SK-N-SH (cell line): Measurements from ENCODE around the gene ZFHX3. TPM values are rescaled to one million over a fixed set of nuclear protein-coding genes. Genes with fewer than 3 reads are reported as not detected.

Experiments
- CTCF ChIA-PET: fragments of 300-600, 350-600 bp; formaldehyde crosslinking; extraction: SDS; loops from one replicate; lab custom pipeline; 2021; lab: Yijun Ruan, JAX
- POLR2A ChIA-PET: fragments of 350-600 bp; sonication (Branson Sonifier 250); formaldehyde crosslinking; extraction: SDS; loops from one replicate; lab custom pipeline; 2020; ENCODE audit warnings: antibody characterized with exemption, inconsistent platforms; lab: Yijun Ruan, JAX
- DNase-seq: peaks from one replicate; pipeline ENCODE4 v3.0.0; 2012
- H2AFZ ChIP-seq: fragments of 200-600 bp; sonication (generic); 2 replicates; pipeline ENCODE4 v1.8.1; 2016; ENCODE audit warnings: antibody characterized with exemption, mild to moderate bottlenecking, low read depth
- H3F3A ChIP-seq: fragments of 200-600 bp; sonication (generic); replicated peaks from 2 replicates; pipeline ENCODE3; 2016; ENCODE audit warnings: antibody characterized with exemption, mild to moderate bottlenecking; ENCODE audit not compliant: insufficient read depth
- H3K27ac ChIP-seq, 2 experiments: fragments of 200-500 bp in 1 of 2; fragments of 200-600 bp in 1 of 2; sonication (Bioruptor generic) in 1 of 2; sonication (generic), shearing (Covaris generic) in 1 of 2; 2 replicates each; pipeline versions ENCODE4 v1.5.1 to v1.6.1; 2014 to 2016; ENCODE audit warnings: low read depth in 2 of 2, inconsistent platforms in 1 of 2, low read length in 1 of 2, mild to moderate bottlenecking in 1 of 2, mixed read lengths in 1 of 2
- H3K27me3 ChIP-seq: fragments of 200-600 bp; sonication (generic), shearing (Covaris generic); 2 replicates; pipeline ENCODE4 v1.6.1; 2016; ENCODE audit warnings: mixed run types; ENCODE audit not compliant: insufficient read depth
- H3K36me3 ChIP-seq, 2 experiments: fragments of 200-500 bp in 1 of 2; fragments of 200-600 bp in 1 of 2; sonication (Bioruptor generic) in 1 of 2; sonication (generic) in 1 of 2; replicated peaks in 1 of 2; 2 replicates each; pipeline versions ENCODE3 to v1.5.1; 2014 to 2016; ENCODE audit warnings: low read length in 1 of 2, mild to moderate bottlenecking in 1 of 2; ENCODE audit not compliant: insufficient read depth in 2 of 2, control insufficient read depth in 1 of 2
- H3K4me1 ChIP-seq, 2 experiments: fragments of 200-500 bp in 1 of 2; fragments of 200-600 bp in 1 of 2; sonication (Bioruptor generic) in 1 of 2; sonication (generic), shearing (Covaris generic) in 1 of 2; 2 replicates each; pipeline versions ENCODE4 v1.5.1 to v1.6.1; 2014 to 2016; ENCODE audit warnings: low read depth in 1 of 2, low read length in 1 of 2, mixed run types in 1 of 2; ENCODE audit not compliant: insufficient read depth in 2 of 2, control insufficient read depth in 1 of 2
- H3K4me2 ChIP-seq: fragments of 200-600 bp; sonication (generic), shearing (Covaris generic); 2 replicates; pipeline ENCODE4 v1.6.1; 2017; ENCODE audit warnings: mixed run types
- H3K4me3 ChIP-seq, 2 experiments: fragments of 200-500 bp in 1 of 2; fragments of 200-600 bp in 1 of 2; sonication (Bioruptor generic) in 1 of 2; sonication (generic), shearing (Covaris generic) in 1 of 2; 2 replicates each; pipeline versions ENCODE4 v1.5.1 to v1.8.1; 2014 to 2016; ENCODE audit warnings: low read depth in 2 of 2, inconsistent platforms in 1 of 2, low read length in 1 of 2, mild to moderate bottlenecking in 1 of 2, mixed read lengths in 1 of 2, moderate library complexity in 1 of 2
- H3K79me2 ChIP-seq: fragments of 200-600 bp; sonication (generic); 2 replicates; pipeline ENCODE4 v1.8.1; 2017; ENCODE audit warnings: mild to moderate bottlenecking; ENCODE audit not compliant: insufficient read depth
- H3K9ac ChIP-seq: fragments of 200-600 bp; sonication (generic); 2 replicates; pipeline ENCODE4 v1.6.1; 2017; ENCODE audit warnings: mixed run types
- H3K9me2 ChIP-seq: fragments of 200-600 bp; sonication (generic); 2 replicates; pipeline ENCODE4 v1.6.1; 2017; ENCODE audit warnings: mixed run types
- H3K9me3 ChIP-seq: fragments of 200-600 bp; sonication (generic); 2 replicates; pipeline ENCODE4 v1.6.1; 2017; ENCODE audit warnings: mixed run types, mild to moderate bottlenecking, moderate library complexity
- H4K20me1 ChIP-seq: fragments of 200-600 bp; sonication (generic); 2 replicates; pipeline ENCODE4 v1.6.1; 2017; ENCODE audit warnings: mild to moderate bottlenecking, mixed run types; ENCODE audit not compliant: insufficient read depth
- CHD2 ChIP-seq: fragments of 150-350 bp; IDR thresholded peaks from 2 replicates; pipeline ENCODE4 v1.6.1; 2018; ENCODE audit warnings: low read length; ENCODE audit not compliant: partially characterized antibody
- CTCF ChIP-seq: fragments of 200-600 bp; sonication (generic); IDR thresholded peaks from 2 replicates; pipeline ENCODE4 v1.6.1; 2017; ENCODE audit warnings: antibody characterized with exemption, mild to moderate bottlenecking, moderate library complexity
- ELF1 ChIP-seq: IDR thresholded peaks from 2 replicates; pipeline ENCODE4 v1.4.0; 2012
- EZH2phosphoT487 ChIP-seq: fragments of 200-600 bp; sonication (generic); IDR thresholded peaks from 2 replicates; pipeline ENCODE4 v1.6.1; 2017; ENCODE audit warnings: low read depth, mixed run types, mild to moderate bottlenecking, antibody characterized with exemption, moderate library complexity, borderline replicate concordance
- FOXJ3 ChIP-seq: sonication (generic); formaldehyde crosslinking; IDR thresholded peaks from 2 replicates; pipeline ENCODE4 v1.5.1; 2020; ENCODE audit warnings: mild to moderate bottlenecking, missing genetic modification reagents
- IRF3 ChIP-seq: fragments of 150-350 bp; IDR thresholded peaks from 2 replicates; pipeline ENCODE4 v1.6.1; 2016; ENCODE audit warnings: mild to moderate bottlenecking, low read depth, low read length
- JUND ChIP-seq: IDR thresholded peaks from 2 replicates; pipeline ENCODE4 v1.4.0; 2012
- MAX ChIP-seq: IDR thresholded peaks from 2 replicates; pipeline ENCODE4 v1.4.0; 2012; ENCODE audit warnings: low read depth
- MEF2A ChIP-seq: IDR thresholded peaks from 2 replicates; pipeline ENCODE4 v1.4.0; 2012; ENCODE audit warnings: low read depth, borderline replicate concordance
- NFIC ChIP-seq: IDR thresholded peaks from 2 replicates; pipeline ENCODE4 v1.4.0; 2012; ENCODE audit warnings: borderline replicate concordance
- POLR2AphosphoS5 ChIP-seq: IDR thresholded peaks from 2 replicates; pipeline ENCODE4 v1.6.1; 2012; ENCODE audit warnings: low read depth, low read length
- RFX5 ChIP-seq: IDR thresholded peaks from 2 replicates; pipeline ENCODE4 v1.6.1; 2012; ENCODE audit warnings: mild to moderate bottlenecking, improper control_type of control experiment, low read length
- SIN3A ChIP-seq: IDR thresholded peaks from 2 replicates; pipeline ENCODE4 v1.6.1; 2012; ENCODE audit warnings: low read depth, mild to moderate bottlenecking, low read length, moderate library complexity, borderline replicate concordance
- USF1 ChIP-seq: IDR thresholded peaks from 2 replicates; pipeline ENCODE4 v1.4.0; 2012; ENCODE audit warnings: low read depth, borderline replicate concordance
- ZBTB33 ChIP-seq: IDR thresholded peaks from 2 replicates; pipeline ENCODE4 v1.4.0; 2012; ENCODE audit warnings: low read depth, borderline replicate concordance
- WGBS: methylation state at CpG from one replicate; pipeline ENCODE4 v1.1.6; 2017; ENCODE audit warnings: low lambda C conversion rate; 5-methylcytosine and 5-hydroxymethylcytosine counted together
- polyA plus RNA-seq, 3 experiments: library from polyadenylated mRNA; depleted of rRNA; stranded (reverse); fragments of >200 nt; gene quantifications; 2 replicates each; pipeline ENCODE4 v1.2.3, GENCODE V29; 2012

Gene ZFHX3
- polyA plus RNA-seq, 1 of the 3 experiments (the other 2 are of a cell fraction), result 2.0 TPM

DNA sequence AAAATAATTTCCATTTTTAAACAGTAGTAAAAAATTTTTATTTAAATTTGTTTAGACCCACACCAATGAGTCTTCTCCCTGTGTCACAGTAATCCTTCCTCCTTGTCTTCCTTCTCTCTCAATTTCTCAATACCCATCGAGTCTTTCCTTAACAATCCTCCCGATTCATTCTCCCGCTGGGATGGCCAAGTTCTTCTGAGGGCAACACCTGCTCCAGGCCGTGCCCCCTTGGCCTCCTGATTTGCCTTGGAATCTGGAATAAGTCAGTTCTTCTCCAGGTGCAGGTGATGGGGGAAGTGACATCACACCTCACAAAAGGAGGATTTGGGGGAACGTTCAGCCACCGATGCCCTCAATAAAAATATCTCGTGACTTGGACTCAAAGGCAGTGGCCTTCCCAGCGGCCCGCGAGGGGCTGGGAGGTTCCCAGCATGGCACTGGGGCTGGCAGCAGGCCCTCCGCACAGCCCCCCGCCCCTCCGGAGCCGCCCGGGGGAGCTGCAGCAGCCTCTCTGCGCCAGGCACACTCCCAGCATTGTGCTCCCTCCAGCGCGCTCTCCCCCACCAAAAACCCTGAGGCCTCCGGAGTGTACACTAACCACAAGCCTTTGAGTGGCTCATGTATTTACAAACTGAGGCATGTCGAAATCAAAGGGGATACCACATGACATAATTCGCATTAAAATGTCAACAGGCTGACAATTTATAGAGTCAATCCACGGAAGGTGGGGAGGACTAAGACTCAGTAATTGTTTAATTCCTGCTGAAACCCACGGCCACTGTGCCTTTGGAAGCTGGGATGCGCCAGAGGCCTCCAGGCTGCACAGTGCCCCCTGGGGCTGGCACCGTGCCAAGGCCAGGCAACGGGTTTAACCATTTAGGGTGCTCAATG is 120.5 kb downstream of the ZFHX3 start:
- no peak overlapping the region for H2AFZ ChIP-seq
- H3K36me3 ChIP-seq, result no peaks in the 10 kb centered on the region
- no peak overlapping the region for H3K4me3 ChIP-seq
- no peak overlapping the region for H3K27ac ChIP-seq
- H3K27me3 ChIP-seq, result no peaks in the 10 kb centered on the region
- peaks cover 76% of the 10 kb centered on the region for H3K79me2 ChIP-seq
- H3K4me1 ChIP-seq, result peaks cover 19 to 29% of the 10 kb centered on the region in 2 experiments; a peak in 3 of 4 replicates
- POLR2A ChIA-PET, result no interaction called here
- no peaks in the 10 kb centered on the region for H3K9me3 ChIP-seq
- peak; percentile 65 for DNase-seq
- H3K9me2 ChIP-seq, result no peaks in the 10 kb centered on the region
- peaks cover 26% of the 10 kb centered on the region for H4K20me1 ChIP-seq
- H3F3A ChIP-seq, result peaks cover 4% of the 10 kb centered on the region
- WGBS, result 71% methylated on average over 18 of the region's 26 CpGs
- no peak overlapping the region for H3K9ac ChIP-seq
- no peak for TF ChIP-seq EZH2phosphoT487
- TF ChIP-seq IRF3, result no peak
- TF ChIP-seq NFIC, result peak; percentile 75
- no peak for TF ChIP-seq USF1
- TF ChIP-seq POLR2AphosphoS5, result no peak
- TF ChIP-seq JUND, result no peak
- H3K4me2 ChIP-seq, result no peak overlapping the region
- CTCF ChIA-PET, result interaction anchor here (1.4 kb wide), 1 partner anchor 34 kb away, joined by 6 read pairs; no protein-coding TSS in a partner anchor

- 94% methylated on average over 12 of the region's 12 CpGs for WGBS
- CTCF ChIA-PET, result interaction anchor here (1.4 kb wide), 1 partner anchor 35 kb away, joined by 6 read pairs; no protein-coding TSS in a partner anchor
- DNase-seq, result no peak
These were observed 121.5 kb downstream of the ZFHX3 start for GRCh38 chr16:72926177-72927070.

More at GRCh38 chr16:72926177-72927070, 121.5 kb downstream of the ZFHX3 start:
- Histone ChIP-seq H3K79me2 (peaks cover 80% of the 10 kb centered on the region), H3K27me3 (no peaks in the 10 kb centered on the region), H2AFZ (no peak overlapping the region), H3F3A (peaks cover 4% of the 10 kb centered on the region), H3K4me2 (no peak overlapping the region), H3K4me1 (peaks cover 23 to 35% of the 10 kb centered on the region in 2 experiments; a peak in 3 of 4 replicates), H3K9ac (no peak overlapping the region), H4K20me1 (peaks cover 26% of the 10 kb centered on the region), H3K36me3 (no peaks in the 10 kb centered on the region), H3K9me3 (no peaks in the 10 kb centered on the region), H3K27ac (no peak overlapping the region), H3K4me3 (no peak overlapping the region), H3K9me2 (no peaks in the 10 kb centered on the region)
- POLR2A ChIA-PET, result no interaction called here
- TF ChIP-seq ELF1 (no peak), FOXJ3 (CRISPR knock-in tag) (no peak), RFX5 (no peak), JUND (no peak), CTCF (no peak), ZBTB33 (no peak), MAX (no peak), MEF2A (no peak), POLR2AphosphoS5 (no peak), CHD2 (no peak), SIN3A (no peak)
